ENCODE results near the gene C3orf52.

The C3orf52 gene

GRCh38 chr3:112124907-112125607 is 38.9 kb downstream of the C3orf52 start:
- Histone ChIP-seq H3K9me3 (ENCODE audit: control insufficient read depth, low read length) (no peaks in the 10 kb centered on the region), H3K36me3 (ENCODE audit: control insufficient read depth, insufficient read depth, low read length) (no peaks in the 10 kb centered on the region), H3K4me3 (ENCODE audit: low read length) (no peak overlapping the region), H3K4me1 (ENCODE audit: control insufficient read depth, insufficient read depth, low read length) (no peaks in the 10 kb centered on the region), H3K9ac (ENCODE audit: low read length) (no peak overlapping the region), H3K27me3 (ENCODE audit: control insufficient read depth, insufficient read depth, low read length) (no peaks in the 10 kb centered on the region)

- Histone ChIP-seq H3K4me1 (ENCODE audit: control insufficient read depth, insufficient read depth, low read length) (no peaks in the 10 kb centered on the region), H3K27me3 (ENCODE audit: control insufficient read depth, insufficient read depth, low read length) (no peaks in the 10 kb centered on the region), H3K9ac (ENCODE audit: low read length) (no peak overlapping the region), H3K9me3 (ENCODE audit: control insufficient read depth, low read length) (no peaks in the 10 kb centered on the region), H3K4me3 (ENCODE audit: low read length) (no peak overlapping the region), H3K36me3 (ENCODE audit: control insufficient read depth, insufficient read depth, low read length) (no peaks in the 10 kb centered on the region)
These were observed 40.3 kb downstream of the C3orf52 start for GRCh38 chr3:112126511-112126911.

DNA sequence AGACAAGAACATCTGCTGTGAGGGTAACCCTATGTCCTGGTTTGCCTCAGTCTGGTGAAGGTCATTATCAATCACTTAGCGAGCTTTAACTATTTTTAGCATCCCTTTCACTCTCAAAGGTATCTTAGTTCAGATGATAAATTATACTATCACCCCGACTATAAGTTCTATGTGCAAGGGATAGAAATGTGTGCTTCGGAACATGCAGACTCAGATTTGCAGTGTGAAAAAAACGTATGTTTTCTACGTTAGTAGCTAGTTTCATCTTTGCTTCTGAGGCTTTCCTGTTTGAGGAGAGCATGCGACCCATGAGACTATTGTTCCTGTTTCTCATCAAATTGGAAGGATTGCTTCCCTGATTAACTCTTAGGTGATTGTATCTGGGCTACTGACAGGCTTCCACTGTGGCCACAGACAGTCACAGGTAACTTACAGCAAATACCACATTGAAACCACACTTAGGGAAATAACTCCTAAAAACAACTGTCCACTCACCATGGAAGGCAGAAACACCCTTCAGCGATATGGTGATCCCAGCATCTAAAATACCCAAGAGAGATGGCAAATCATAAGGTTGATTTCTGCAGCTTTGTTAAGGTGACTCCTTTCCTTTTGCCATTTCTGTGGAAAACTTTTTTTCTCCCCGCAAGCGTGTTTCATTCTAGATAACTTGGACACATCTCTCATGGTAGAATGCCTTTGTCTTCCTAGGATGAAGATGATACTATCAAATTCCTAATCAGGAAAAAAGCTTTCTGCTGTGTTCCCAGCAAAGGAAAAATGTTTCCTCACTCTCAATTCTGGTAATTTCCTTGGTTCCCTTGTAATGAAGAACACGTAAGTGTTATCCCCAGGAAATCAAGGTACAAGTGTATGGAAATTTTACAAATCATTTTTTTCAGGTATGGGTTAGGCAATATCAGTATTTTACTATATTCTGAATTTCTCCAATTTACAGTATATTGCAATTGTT is 41.6 kb downstream of the C3orf52 start:
- Histone ChIP-seq H3K9me3 (ENCODE audit: control insufficient read depth, low read length) (no peaks in the 10 kb centered on the region), H3K4me1 (ENCODE audit: control insufficient read depth, insufficient read depth, low read length) (no peaks in the 10 kb centered on the region), H3K9ac (ENCODE audit: low read length) (no peak overlapping the region), H3K36me3 (ENCODE audit: control insufficient read depth, insufficient read depth, low read length) (no peaks in the 10 kb centered on the region), H3K4me3 (ENCODE audit: low read length) (no peak overlapping the region), H3K27me3 (ENCODE audit: control insufficient read depth, insufficient read depth, low read length) (no peaks in the 10 kb centered on the region)

GRCh38 chr3:112128843-112129727 is 42.9 kb downstream of the C3orf52 start:
- peaks cover under 1% of the 10 kb centered on the region for H3K4me1 ChIP-seq (ENCODE audit: control insufficient read depth, insufficient read depth, low read length)
- no peaks in the 10 kb centered on the region for H3K9me3 ChIP-seq (ENCODE audit: control insufficient read depth, low read length)

GRCh38 chr3:112129925-112130637 is 43.9 kb downstream of the C3orf52 start:
- Histone ChIP-seq H3K9ac (ENCODE audit: low read length) (no peak overlapping the region), H3K36me3 (ENCODE audit: control insufficient read depth, insufficient read depth, low read length) (no peaks in the 10 kb centered on the region), H3K27me3 (ENCODE audit: control insufficient read depth, insufficient read depth, low read length) (no peaks in the 10 kb centered on the region), H3K4me3 (ENCODE audit: low read length) (no peak overlapping the region), H3K4me1 (ENCODE audit: control insufficient read depth, insufficient read depth, low read length) (peaks cover 8% of the 10 kb centered on the region), H3K9me3 (ENCODE audit: control insufficient read depth, low read length) (no peaks in the 10 kb centered on the region)

More at GRCh38 chr3:112128843-112129727, 42.9 kb downstream of the C3orf52 start:
- Histone ChIP-seq H3K27me3 (ENCODE audit: control insufficient read depth, insufficient read depth, low read length) (no peaks in the 10 kb centered on the region), H3K9ac (ENCODE audit: low read length) (no peak overlapping the region), H3K36me3 (ENCODE audit: control insufficient read depth, insufficient read depth, low read length) (no peaks in the 10 kb centered on the region), H3K4me3 (ENCODE audit: low read length) (no peak overlapping the region)

GRCh38 chr3:112130638-112130993 is 44.4 kb downstream of the C3orf52 start:
- no peaks in the 10 kb centered on the region for H3K36me3 ChIP-seq (ENCODE audit: control insufficient read depth, insufficient read depth, low read length)
- H3K27me3 ChIP-seq (ENCODE audit: control insufficient read depth, insufficient read depth, low read length), result no peaks in the 10 kb centered on the region
- no peak overlapping the region for H3K4me3 ChIP-seq (ENCODE audit: low read length)
- H3K4me1 ChIP-seq (ENCODE audit: control insufficient read depth, insufficient read depth, low read length), result peaks cover 12% of the 10 kb centered on the region
- H3K9me3 ChIP-seq (ENCODE audit: control insufficient read depth, low read length), result no peaks in the 10 kb centered on the region
- H3K9ac ChIP-seq (ENCODE audit: low read length), result no peak overlapping the region

GRCh38 chr3:112131111-112131510 is 44.9 kb downstream of the C3orf52 start:
- Histone ChIP-seq H3K4me1 (ENCODE audit: control insufficient read depth, insufficient read depth, low read length) (peaks cover 17% of the 10 kb centered on the region), H3K9me3 (ENCODE audit: control insufficient read depth, low read length) (no peaks in the 10 kb centered on the region), H3K4me3 (ENCODE audit: low read length) (no peak overlapping the region), H3K36me3 (ENCODE audit: control insufficient read depth, insufficient read depth, low read length) (no peaks in the 10 kb centered on the region), H3K27me3 (ENCODE audit: control insufficient read depth, insufficient read depth, low read length) (no peaks in the 10 kb centered on the region), H3K9ac (ENCODE audit: low read length) (no peak overlapping the region)

DNA sequence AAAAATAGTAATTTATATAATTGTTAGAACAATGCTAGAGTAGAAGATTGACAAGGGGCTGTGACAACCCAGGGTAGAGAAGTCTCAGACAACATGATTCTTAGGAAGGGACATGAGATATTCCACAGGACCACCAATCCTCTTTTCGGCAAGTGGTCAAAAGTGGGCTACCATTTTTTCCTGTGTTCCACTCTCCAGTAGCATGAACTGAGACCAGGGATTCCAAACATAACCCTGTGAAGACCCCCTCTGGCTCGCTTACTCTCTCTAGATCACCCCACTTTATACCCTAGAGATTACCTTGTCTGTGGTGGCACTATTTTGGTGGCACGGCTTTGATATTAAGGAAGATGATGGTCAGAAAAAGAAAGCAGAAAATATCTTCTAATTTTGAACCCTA is 45.9 kb downstream of the C3orf52 start:
- Histone ChIP-seq H3K36me3 (ENCODE audit: control insufficient read depth, insufficient read depth, low read length) (no peaks in the 10 kb centered on the region), H3K4me3 (ENCODE audit: low read length) (no peak overlapping the region), H3K27me3 (ENCODE audit: control insufficient read depth, insufficient read depth, low read length) (no peaks in the 10 kb centered on the region), H3K4me1 (ENCODE audit: control insufficient read depth, insufficient read depth, low read length) (peaks cover 17% of the 10 kb centered on the region), H3K9me3 (ENCODE audit: control insufficient read depth, low read length) (no peaks in the 10 kb centered on the region), H3K9ac (ENCODE audit: low read length) (no peak overlapping the region)

- no peak overlapping the region for H3K4me3 ChIP-seq (ENCODE audit: low read length)
These were observed 46.4 kb downstream of the C3orf52 start for GRCh38 chr3:112132554-112132953.

GRCh38 chr3:112132975-112133448 is 46.8 kb downstream of the C3orf52 start, which contains the start of gene GCSAM:
Gene GCSAM, minus strand, starts transcription at chr3:112133248. Its CDS starts 128 bp downstream, at chr3:112133120.
- H3K9me3 ChIP-seq (ENCODE audit: control insufficient read depth, low read length), result no peaks in the 10 kb centered on the region
- H3K9ac ChIP-seq (ENCODE audit: low read length), result no peak within 1 kb of the TSS
- no peaks in the 10 kb centered on the region for H3K36me3 ChIP-seq (ENCODE audit: control insufficient read depth, insufficient read depth, low read length)
- peaks cover 17% of the 10 kb centered on the region for H3K4me1 ChIP-seq (ENCODE audit: control insufficient read depth, insufficient read depth, low read length)
- H3K27me3 ChIP-seq (ENCODE audit: control insufficient read depth, insufficient read depth, low read length), result no peaks in the 10 kb centered on the region
- H3K4me3 ChIP-seq (ENCODE audit: low read length), result no peak within 1 kb of the TSS

More at GRCh38 chr3:112132554-112132953, 46.4 kb downstream of the C3orf52 start:
- H3K9me3 ChIP-seq (ENCODE audit: control insufficient read depth, low read length), result no peaks in the 10 kb centered on the region
- H3K9ac ChIP-seq (ENCODE audit: low read length), result no peak overlapping the region
- no peaks in the 10 kb centered on the region for H3K27me3 ChIP-seq (ENCODE audit: control insufficient read depth, insufficient read depth, low read length)
- H3K4me1 ChIP-seq (ENCODE audit: control insufficient read depth, insufficient read depth, low read length), result peaks cover 17% of the 10 kb centered on the region
- no peaks in the 10 kb centered on the region for H3K36me3 ChIP-seq (ENCODE audit: control insufficient read depth, insufficient read depth, low read length)

Data from mucosa of stomach (tissue), 1 donor.